K562 (cell line): ENCODE results near the gene MAST1. TPM values are rescaled to one million over a fixed set of nuclear protein-coding genes. Genes with fewer than 3 reads are reported as not detected.

Experiments
- ATF1 ChIP-seq, 2 experiments: fragments of 450-650 bp in 1 of 2; IDR thresholded peaks; 2 replicates each; pipeline ENCODE4 v1.6.1; 2016; ENCODE audit warnings: missing compliant biosample characterization in 1 of 2, missing genetic modification characterization in 1 of 2
- BRCA1 ChIP-seq, 2 experiments: fragments of 450-650 bp in 1 of 2; sonication (generic) in 1 of 2; formaldehyde crosslinking in 1 of 2; IDR thresholded peaks; 2 replicates each; pipeline versions ENCODE4 v1.5.0 to v1.6.1; 2017 to 2020; ENCODE audit warnings: mild to moderate bottlenecking in 1 of 2, missing genetic modification reagents in 1 of 2
- HEY1 ChIP-seq: fragments of 250-450 bp; sonication (Bioruptor Pico); IDR thresholded peaks from 2 replicates; pipeline ENCODE4 v1.5.0; 2020; ENCODE audit warnings: mild to moderate bottlenecking, moderate library complexity, borderline replicate concordance
- HIVEP1 ChIP-seq: fragments of 250-450 bp; sonication (Bioruptor Pico); IDR thresholded peaks from 2 replicates; pipeline ENCODE4 v1.4.0; 2020; ENCODE audit warnings: mild to moderate bottlenecking
- MECOM ChIP-seq: fragments of 250-450 bp; sonication (Bioruptor Pico); IDR thresholded peaks from 2 replicates; pipeline ENCODE4 v1.8.0; 2022; ENCODE audit warnings: inconsistent platforms
- NBN ChIP-seq: fragments of 450-650 bp; IDR thresholded peaks from 2 replicates; pipeline ENCODE4 v1.6.1; 2016; ENCODE audit warnings: low read depth, mild to moderate bottlenecking
- NCOA4 ChIP-seq: fragments of 450-650 bp; IDR thresholded peaks from 2 replicates; pipeline ENCODE4 v1.6.1; 2018; ENCODE audit warnings: mild to moderate bottlenecking; ENCODE audit not compliant: partially characterized antibody
- NR2F6 ChIP-seq: fragments of 450-650 bp; formaldehyde crosslinking; IDR thresholded peaks from 2 replicates; pipeline ENCODE4 v1.4.0; 2020; ENCODE audit warnings: mild to moderate bottlenecking
- RB1 ChIP-seq: fragments of 450-650 bp; IDR thresholded peaks from 2 replicates; pipeline ENCODE4 v1.6.1; 2017; ENCODE audit warnings: low read depth, mild to moderate bottlenecking
- SMARCA5 ChIP-seq: fragments of 450-650 bp; IDR thresholded peaks from 2 replicates; pipeline ENCODE4 v1.6.1; 2016
- SMC3 ChIP-seq: conservative IDR thresholded peaks from 2 replicates; pipeline ENCODE4 v1.6.1; 2011; ENCODE audit warnings: low read depth, low read length, improper control_type of control experiment; ENCODE audit not compliant: insufficient read depth
- TCF7 ChIP-seq: sonication (generic); IDR thresholded peaks from 2 replicates; pipeline ENCODE4 v1.6.1; 2016; ENCODE audit warnings: antibody characterized with exemption, borderline replicate concordance
- ZNF324 ChIP-seq: fragments of 250-450 bp; sonication (Bioruptor Pico); IDR thresholded peaks from 2 replicates; pipeline ENCODE4 v1.4.0; 2020; ENCODE audit warnings: mild to moderate bottlenecking
- polyA plus RNA-seq, 8 experiments: library from polyadenylated mRNA; depleted of rRNA in 4 of 8; stranded (reverse) in 5 of 8; unstranded in 3 of 8; fragments of >200 nt; fragmentation: Nextera tagmentation in 2 of 8; fragmentation: Illumina TruSeq in 1 of 8; extraction: Ambion mirVana in 2 of 8; extraction: Trizol in 1 of 8; gene quantifications; 2 replicates each; pipeline versions ENCODE4 v1.2.1 to v1.2.3, GENCODE V29; 2011 to 2014; ENCODE audit warnings: inconsistent platforms in 1 of 8, missing spikeins in 1 of 8
- total RNA-seq, 7 experiments: library from RNA; depleted of rRNA in 6 of 7; stranded (reverse); fragments of >200 nt in 6 of 7; fragmentation: Illumina TruSeq in 2 of 7; extraction: Trizol in 2 of 7; gene quantifications; 2 replicates each; pipeline versions ENCODE4 v1.2.1 to v1.2.3, GENCODE V29; 2011 to 2021; ENCODE audit warnings: low replicate concordance in 1 of 7
- TF ChIP-seq, protein P1 (sequence below): fragments of 450-650 bp; IDR thresholded peaks from 2 replicates; pipeline ENCODE4 v1.6.1; 2018; ENCODE audit not compliant: partially characterized antibody
- TF ChIP-seq, protein P2 (sequence below): sonication (generic); formaldehyde crosslinking; IDR thresholded peaks from 2 replicates; pipeline ENCODE4 v1.8.1; 2023; ENCODE audit warnings: mild to moderate bottlenecking, missing genetic modification reagents

MAST1 gene
- total and polyA plus RNA-seq, 9 of the 15 experiments (the other 6 are each of a cell fraction or from before 2014, with no cell fraction given), result 0.48 to 10.3 (median 3.9) TPM

DNA sequence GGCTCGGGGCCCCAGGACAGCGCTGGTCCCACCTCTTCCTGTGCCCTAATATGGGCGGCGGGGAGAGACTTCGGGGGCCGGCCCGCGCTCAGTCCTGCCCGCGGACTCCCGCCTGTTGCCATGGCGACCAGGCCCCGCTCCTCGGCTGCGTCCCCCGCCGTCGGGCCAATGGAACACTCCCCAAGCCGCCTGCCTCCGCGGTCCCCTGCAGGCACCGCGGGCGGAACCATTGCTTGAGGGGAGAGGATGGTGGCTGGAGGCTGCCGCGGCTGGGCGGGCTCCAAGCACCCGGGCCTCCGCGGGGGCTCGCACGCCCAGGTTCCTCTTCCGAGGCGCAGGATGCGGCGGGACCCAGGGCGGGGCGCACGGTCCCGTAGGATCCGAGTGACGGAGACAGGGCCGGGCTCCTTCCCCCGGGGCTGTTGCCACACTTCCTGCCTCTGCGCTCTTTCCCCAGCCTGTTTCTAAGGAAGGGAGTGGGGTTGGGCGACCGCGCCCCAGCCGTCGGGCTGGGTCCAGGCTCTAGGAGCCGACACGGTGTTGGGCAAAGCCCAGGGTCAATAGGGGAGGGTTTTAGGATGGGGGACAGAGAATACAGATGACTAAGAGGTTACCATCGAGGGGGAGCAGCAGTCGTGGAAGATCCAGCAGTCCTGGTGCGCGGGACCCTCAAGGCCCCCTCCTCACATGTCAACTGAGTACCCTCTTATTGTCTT, 48.3 kb upstream of the MAST1 start (continued):
- TF ChIP-seq, protein P1, sequence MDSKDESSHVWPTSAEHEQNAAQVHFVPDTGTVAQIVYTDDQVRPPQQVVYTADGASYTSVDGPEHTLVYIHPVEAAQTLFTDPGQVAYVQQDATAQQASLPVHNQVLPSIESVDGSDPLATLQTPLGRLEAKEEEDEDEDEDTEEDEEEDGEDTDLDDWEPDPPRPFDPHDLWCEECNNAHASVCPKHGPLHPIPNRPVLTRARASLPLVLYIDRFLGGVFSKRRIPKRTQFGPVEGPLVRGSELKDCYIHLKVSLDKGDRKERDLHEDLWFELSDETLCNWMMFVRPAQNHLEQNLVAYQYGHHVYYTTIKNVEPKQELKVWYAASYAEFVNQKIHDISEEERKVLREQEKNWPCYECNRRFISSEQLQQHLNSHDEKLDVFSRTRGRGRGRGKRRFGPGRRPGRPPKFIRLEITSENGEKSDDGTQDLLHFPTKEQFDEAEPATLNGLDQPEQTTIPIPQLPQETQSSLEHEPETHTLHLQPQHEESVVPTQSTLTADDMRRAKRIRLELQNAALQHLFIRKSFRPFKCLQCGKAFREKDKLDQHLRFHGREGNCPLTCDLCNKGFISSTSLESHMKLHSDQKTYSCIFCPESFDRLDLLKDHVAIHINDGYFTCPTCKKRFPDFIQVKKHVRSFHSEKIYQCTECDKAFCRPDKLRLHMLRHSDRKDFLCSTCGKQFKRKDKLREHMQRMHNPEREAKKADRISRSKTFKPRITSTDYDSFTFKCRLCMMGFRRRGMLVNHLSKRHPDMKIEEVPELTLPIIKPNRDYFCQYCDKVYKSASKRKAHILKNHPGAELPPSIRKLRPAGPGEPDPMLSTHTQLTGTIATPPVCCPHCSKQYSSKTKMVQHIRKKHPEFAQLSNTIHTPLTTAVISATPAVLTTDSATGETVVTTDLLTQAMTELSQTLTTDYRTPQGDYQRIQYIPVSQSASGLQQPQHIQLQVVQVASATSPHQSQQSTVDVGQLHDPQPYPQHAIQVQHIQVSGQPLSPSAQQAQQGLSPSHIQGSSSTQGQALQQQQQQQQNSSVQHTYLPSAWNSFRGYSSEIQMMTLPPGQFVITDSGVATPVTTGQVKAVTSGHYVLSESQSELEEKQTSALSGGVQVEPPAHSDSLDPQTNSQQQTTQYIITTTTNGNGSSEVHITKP, result peak; percentile 99
- no peak for TF ChIP-seq BRCA1 (IDR thresholded peaks at IDR 0.05)
- no peak for TF ChIP-seq BRCA1 (CRISPR knock-in tag; IDR thresholded peaks at IDR 0.05)
- no peak for TF ChIP-seq TCF7
- no peak for TF ChIP-seq HEY1 (CRISPR knock-in tag)
- TF ChIP-seq NCOA4, result no peak
- no peak for TF ChIP-seq ZNF324 (CRISPR knock-in tag)
- TF ChIP-seq MECOM (CRISPR knock-in tag), result no peak
- TF ChIP-seq NR2F6 (CRISPR knock-in tag), result no peak
- TF ChIP-seq HIVEP1 (CRISPR knock-in tag), result no peak
- peak; percentile 96 for TF ChIP-seq RB1
- TF ChIP-seq, protein P2, sequence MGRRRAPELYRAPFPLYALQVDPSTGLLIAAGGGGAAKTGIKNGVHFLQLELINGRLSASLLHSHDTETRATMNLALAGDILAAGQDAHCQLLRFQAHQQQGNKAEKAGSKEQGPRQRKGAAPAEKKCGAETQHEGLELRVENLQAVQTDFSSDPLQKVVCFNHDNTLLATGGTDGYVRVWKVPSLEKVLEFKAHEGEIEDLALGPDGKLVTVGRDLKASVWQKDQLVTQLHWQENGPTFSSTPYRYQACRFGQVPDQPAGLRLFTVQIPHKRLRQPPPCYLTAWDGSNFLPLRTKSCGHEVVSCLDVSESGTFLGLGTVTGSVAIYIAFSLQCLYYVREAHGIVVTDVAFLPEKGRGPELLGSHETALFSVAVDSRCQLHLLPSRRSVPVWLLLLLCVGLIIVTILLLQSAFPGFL (CRISPR knock-in tag), result no peak
- no peak for TF ChIP-seq SMC3
- TF ChIP-seq NBN, result peak; percentile 39; the same call in 1 of the 2 replicates
- TF ChIP-seq SMARCA5, result no peak
- no peak for TF ChIP-seq ATF1 (CRISPR knock-in tag; IDR thresholded peaks at IDR 0.05)
- TF ChIP-seq ATF1 (tag; IDR thresholded peaks at IDR 0.05), result peak; percentile 76
